EH (cell line): ENCODE results near the gene GHRL.

Source experiments
- DNase-seq: peaks from one replicate; pipeline ENCODE4 v3.0.0-alpha.2; 2015; ENCODE audit warnings: low read depth

Gene GHRL

DNA sequence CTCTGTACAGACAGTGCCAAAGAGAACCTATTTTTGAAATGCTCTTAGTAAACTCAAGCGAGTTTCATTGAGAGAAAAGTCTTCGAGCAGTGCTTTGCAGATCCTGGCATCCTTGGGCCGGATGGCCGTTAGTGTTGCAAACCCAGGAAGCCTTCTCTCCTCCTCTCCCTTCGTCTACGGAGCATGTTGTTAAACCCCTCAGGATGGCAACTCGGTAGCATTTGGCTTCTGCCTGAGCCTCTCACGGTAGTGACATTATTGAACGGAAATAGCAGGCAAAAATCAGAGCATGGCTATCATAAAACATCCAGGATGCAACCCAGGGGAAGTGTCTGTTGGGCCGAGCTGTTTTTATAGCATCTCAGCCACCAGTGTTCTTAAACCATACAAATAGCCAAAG, 34.8 kb upstream of the GHRL start:
- DNase-seq = no peak

DNA sequence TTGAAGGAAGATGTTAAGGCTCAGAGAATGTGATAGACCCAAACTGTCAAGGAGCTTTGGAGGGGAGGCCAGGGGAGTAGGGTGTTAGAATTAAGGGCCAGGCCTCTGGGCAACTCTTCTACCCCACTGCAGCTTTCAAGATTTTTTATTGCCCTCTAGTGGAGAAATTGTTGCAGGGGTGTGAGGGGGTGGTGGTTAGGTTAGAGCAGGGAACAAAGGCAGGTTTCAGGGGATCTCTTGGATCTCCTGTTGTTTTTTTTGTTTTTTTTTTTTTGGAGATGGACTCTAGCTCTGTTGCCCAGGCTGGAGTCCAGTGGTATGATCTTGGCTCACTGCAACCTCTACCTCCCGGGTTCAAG, 29.6 kb upstream of the GHRL start:
- no peak for DNase-seq

DNA sequence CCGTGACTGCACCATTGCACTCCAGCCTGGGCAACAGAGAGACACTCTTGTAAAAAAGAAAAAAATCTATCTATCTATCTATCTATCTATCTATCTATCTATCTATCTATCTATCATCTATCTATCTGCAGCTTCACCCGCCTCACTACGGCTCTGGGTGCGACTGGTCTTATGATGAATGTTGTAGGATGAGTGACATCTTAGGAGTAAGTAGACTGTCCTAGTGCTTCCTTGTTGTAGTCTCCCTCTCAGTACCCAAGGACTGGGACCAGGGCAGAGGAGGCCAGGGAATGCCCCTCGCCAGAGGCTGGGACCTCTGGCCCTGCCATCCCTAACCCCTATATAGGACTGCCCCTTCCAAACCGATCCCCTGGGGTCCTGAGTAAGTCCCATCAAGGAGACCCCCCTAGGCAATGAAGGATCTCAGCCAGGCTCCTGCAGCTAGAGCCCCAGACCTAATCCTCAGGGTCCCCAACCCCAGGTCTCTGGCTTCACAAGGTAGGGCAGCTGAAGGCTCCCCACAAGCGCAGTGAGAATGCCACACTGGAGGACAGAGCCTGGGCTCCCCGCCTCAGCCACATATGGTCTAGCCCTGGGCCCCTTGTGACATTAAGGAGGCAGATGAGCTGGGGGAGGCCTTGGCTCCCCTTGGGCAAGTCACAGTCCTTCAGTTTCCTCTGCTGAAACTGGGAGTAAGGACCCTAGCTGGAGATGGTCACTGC, 29.0 kb upstream of the GHRL start:
- no peak for DNase-seq

DNA sequence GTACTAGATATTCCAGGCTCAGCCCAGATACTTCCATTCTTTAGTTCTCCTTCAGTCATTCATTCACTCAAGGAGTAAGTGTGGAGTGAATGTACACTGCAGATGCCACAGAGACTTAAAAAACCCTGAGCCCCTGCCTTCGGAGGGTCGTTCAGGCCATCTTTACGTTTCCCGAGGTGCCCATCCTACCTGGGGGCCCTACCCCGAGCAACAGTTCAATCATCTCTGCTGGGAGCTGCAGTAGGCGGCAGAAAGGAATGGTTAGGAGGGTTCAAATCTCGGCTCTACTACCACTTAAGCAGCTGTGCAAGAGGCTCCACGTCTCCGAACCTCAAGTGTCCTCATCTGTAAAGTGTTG, 27.6 kb upstream of the GHRL start:
- peak; percentile 16 for DNase-seq

DNA sequence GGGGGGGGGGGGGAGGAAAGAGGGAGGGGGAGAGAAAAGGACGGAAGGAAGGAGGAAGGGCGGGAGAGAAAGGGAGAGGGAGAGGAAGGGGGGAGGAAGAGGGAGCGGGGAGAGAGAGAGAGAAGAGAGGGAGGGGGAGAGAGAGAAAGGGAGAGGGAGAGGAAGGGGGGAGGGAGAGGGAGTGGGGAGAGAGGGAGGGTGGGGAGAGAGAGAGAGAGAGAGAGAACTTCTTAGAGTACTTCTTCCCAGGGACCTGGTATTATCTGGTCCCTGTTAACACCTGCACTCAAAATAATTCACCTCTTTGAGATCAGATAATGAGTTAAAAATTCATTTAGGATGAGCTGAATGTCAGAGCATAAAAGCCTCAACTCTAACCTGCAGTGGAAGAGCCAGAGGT, 27.1 kb upstream of the GHRL start:
- peak; percentile 31 for DNase-seq

DNA sequence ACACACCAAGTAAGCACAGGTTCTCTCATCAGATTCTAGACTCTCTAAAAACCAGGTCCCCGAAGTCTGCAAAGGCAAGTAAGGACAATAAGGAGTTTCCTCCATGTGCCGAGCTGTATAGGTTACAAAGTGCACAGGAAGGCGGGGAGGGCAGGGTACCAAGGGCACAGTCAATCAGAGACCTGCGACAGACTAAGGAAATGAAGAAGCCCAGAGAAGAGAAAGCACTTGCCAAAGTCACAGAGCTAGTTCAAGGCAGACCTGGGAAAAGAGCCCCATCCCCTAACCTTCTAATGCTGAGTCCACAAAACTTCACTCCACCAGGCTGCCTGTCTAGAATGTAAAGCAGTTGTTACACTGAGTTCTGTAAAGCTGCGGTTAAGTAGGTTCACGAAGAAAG, 26.5 kb upstream of the GHRL start:
- DNase-seq = no peak

DNA sequence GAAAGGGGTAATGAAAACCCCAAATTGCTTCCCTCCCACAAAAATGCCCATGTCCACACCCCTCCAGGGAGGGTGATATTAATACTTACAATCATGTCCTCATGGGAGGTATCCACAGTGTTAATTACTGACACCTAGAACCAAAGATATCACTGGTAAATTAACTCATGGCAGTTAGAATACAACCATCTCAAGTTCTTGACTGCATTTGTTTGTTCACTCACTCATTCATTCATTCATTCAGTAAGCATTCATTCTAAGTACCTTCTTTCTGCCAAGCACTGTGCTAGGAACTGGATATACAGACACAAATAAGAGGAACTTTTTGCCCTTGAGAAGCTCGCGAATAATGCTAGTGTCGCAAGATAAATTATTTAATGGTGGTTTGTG, 25.2 kb upstream of the GHRL start:
- DNase-seq = no peak

DNA sequence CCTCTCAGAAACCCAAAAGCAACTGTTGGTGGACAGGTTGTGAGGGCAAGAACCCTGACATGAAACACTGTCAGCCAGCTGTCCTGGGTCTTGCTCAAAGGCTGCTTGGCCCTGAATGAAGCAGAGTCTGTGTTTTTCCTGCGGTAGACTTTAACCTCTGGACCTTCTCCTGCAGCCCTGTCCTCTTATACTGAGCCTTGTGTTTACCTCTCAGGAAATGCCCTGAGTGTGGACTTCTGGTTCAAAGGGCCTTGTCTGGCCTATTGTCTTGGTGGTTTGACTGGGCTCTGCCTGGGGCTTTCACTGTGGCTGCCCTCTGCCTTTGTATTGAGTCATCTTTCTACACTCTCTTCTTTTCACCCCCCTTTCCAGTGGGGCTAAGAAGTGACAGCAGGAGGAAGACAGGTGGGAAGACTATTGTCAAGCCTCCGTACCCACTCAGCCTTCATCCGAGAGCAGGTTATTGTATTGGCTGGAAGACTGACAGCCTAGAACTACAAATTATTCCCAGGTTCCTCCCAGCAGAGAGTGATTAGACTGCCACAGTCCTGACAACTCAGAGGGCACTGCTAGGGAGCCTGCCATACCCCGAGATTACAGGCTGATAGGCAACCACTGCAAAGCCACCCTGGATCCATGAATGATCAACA, 24.7 kb upstream of the GHRL start:
- DNase-seq = no peak

DNA sequence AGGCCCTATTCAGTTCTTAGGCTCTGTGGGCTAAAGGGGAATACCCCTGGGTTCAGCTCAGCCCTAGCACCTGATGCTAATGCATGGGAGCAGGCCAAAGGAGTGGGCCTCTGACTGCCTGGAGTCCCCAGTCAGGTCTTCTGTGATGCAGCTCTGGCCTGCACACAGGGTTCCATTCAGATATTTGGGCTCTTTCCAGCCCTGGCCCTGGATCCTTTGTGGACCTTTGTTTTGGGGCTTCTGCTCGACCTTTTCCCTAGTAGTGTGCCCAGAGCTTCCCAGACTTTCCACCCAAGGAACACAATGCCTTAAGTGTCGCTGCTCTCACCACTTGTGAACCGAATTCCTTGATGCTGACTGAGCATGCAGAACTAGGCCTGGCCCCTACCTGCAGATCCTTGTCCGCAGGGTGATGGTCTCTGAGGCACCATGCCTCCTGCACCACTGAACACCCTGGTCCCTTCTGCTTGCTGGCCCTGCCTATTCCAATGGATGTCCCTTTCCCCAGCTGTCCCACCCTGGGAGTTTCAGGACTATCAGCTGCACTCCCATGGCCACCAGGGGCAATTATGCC, 23.1 kb upstream of the GHRL start:
- DNase-seq = no peak

DNA sequence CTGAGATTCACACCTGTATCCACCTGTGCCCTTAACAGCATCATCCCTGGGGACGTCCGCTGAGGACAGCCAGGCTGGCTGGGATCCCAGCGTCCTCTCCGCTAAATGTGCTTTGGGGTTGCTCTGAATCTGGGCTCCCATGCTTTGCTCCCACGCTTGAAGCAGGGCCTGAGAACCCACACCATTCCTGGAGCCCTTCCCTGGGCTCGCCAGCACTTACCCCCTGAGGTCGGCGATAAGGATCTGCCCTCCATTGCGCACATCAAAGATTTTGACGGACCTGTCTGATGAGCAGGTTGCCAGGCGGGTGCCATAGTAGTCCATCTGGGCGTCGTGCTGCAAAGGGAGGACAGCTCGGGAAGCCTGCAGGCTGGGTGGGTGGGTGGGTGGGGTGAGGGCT, 22.4 kb upstream of the GHRL start:
- no peak for DNase-seq

DNA sequence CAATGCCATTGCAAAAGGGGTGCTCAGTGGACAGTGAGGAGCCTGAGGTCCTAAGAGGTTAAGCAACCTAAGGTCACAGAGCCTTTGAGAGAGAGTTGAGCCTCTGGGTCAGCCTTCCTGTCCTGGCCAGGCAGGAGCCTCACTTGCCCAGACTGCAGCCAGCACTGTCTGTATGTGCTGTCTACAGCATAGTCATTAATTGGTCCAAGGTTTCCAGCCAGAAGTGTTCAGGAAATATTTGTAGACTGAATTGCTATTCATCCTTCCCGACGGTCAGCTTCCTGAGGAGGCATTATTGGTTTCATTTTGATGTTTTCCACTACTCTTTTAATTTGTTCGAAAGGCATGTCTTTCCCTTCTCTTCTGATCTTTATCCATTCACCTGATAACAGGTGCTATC, 20.1 kb upstream of the GHRL start:
- DNase-seq = no peak

DNA sequence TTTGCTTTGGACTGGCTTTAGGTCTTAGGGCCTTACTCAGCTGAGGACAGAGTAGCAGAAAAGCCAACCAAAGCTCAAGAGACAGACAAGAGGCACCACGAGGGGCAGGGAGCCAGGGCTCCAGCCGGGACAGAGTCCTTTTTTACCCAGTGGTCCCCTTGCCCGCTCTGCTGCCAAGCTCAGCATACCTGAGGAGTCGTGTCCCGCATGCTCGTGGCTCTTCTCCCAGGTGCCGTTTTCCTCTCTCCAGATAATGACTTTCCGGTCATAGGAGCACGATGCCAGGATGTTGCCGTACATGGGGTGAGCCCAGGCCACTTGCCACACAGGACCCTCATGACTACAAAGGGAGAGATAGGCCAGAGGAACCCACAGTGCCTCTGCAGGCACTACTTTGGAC, 19.6 kb upstream of the GHRL start:
- no peak for DNase-seq

DNA sequence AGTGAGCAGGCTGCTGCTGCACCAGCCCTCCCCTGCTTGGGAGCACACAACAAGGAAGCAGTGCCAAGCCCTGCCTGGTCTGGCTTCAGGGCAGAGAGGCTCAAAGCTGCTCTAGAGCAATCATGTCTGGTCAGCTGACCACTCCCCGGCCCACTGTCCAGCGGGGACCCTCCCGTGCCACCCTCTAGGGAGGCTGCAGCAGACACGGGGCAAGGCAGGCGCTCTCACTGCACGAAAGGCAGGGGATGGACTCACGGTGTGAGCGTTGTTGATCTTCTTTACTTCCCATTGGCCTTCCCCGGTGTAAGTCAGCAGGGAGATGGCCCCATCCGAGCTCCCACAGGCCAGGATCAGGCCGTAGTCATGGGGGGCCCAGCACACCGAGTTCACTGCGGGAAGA, 19.0 kb upstream of the GHRL start:
- DNase-seq = no peak

DNA sequence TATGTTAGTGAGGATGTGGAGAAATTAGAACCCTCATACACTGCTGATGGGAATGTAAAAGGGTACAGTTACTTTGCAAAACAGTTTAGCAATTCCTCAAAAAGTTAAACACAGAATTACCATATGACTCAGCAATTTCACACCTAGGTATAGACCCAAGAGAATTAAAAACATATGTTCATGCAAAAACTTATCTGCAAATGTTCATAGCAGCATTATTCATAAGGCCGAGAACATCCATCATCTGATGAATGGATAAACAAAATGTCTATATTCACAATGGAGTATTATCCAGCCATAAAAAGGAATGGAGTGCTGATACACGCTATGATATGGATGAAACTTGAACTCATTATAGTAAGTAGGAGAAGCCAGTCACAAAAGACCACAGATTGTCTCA, 17.8 kb upstream of the GHRL start:
- peak; percentile 68 for DNase-seq

DNA sequence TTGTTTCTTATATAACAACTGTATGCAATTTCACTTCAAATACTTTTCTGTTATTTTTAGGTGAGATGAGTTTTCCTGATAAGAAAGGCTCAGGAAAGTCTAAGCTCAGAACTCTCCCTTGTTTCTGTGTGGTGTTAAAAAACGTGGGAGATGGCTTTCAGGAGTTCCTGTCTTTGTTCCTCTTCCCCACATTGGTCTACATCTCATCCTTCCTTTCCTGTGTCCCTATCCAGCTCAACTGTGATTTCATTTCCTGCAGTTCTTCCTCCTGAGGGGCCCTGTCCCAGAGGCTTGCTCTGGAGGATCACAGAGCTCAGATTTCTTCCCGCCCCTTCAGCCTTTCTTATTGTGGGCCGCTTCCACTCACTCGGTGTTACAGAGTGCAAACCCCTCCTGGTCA, 17.0 kb upstream of the GHRL start:
- no peak for DNase-seq

DNA sequence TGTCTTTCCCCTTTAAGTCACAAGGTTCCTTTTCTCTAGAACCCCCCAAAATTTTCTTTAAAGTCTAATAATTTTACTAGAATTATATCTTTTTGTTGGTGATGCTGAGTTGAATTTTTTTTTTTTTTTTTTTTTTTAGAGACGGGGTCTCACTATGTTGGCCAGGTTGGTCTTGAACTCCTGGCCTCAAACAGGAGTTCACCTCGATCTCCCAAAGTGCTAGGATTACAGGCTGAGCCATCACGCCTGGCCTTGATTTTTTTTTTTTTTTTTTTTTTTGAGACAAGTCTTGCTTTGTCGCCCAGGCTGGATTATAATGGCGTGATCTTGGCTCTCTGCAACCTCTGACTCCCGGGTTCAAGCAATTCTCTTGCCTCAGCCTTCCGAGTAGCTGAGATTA, 15.9 kb upstream of the GHRL start:
- no peak for DNase-seq

DNA sequence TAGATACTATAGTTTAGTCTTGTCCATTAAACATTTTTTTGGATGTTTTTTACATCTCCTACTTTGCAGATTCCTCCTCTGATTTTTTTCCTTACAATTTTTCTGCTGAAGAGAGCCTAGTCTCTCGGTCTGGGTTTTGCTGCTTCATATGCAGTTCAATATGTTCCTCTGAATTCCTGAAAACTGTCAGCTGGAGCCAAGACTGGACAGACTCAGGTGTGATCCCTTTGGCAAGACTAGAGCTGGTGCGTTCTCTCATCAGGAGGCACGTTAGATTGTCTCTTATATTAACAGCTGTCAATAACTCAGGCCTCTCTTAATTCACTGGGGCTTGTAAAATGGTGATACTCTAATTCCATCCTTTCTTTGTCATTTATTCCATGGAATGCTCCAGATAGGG, 13.4 kb upstream of the GHRL start:
- DNase-seq = no peak

DNA sequence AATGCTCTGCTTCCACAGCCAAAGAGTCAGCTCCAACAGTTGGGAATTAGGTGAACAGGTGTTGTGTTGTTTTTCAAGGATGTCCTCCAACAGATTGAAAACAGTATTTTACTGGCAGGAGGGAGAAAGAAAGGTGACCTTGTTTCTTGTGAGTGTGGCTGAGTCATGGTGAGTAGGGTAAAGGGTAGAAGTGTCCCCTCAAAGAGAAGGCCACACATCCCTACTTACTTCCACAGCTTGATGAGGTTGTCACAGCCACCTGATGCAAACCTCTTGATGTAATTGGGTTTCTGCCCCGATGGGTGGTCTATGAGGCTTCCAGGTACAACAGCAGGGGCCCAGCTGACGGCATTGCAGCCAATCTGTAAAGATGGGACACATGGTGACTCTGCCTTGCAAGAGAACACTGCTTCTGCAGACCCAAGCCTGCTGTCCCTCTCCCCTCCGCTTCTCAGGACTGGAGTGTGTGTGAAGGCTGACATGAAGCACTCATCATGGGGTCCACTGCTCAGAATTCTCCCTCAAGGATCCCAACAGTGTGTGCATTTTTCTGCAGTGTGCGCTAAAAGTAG, 12.7 kb upstream of the GHRL start:
- no peak for DNase-seq

DNA sequence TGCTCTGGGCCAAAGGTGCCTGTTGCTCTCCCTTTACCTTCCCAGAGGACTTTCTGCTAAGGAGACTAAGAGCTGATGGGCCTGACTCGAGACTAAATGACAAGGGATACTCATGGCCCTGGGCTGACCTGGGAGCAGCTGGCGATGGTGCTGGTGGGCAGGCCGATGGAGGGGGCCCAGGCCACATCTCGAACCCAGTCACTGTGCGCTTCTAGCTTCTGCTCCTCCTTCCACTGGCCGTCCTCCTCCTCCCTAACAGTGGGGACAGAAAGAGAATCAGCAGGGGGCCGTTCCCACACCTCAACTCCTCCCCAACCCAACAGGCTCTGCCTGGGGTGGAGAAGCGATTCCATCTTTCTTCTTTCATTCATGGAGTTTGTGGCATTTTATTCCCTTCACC, 12.2 kb upstream of the GHRL start:
- no peak for DNase-seq

DNA sequence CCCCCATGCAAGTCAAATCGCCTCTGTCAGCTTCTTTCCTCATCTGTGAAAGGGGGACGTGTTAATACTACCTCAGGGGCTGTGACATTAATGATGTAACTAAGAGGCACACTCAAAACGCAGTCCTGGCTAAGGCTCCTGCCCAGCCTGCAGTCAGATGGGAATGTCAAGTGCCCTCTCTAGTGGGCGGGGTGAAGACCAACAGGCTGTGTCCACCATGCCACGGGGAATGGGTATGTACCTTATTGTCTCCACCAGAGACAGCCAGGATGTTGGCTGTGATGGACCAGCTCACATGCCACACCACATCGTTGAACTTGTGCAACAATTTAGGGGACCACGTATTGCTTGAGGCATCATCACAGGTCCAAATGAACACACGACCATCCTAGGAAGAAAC, 11.0 kb upstream of the GHRL start:
- DNase-seq = no peak

DNA sequence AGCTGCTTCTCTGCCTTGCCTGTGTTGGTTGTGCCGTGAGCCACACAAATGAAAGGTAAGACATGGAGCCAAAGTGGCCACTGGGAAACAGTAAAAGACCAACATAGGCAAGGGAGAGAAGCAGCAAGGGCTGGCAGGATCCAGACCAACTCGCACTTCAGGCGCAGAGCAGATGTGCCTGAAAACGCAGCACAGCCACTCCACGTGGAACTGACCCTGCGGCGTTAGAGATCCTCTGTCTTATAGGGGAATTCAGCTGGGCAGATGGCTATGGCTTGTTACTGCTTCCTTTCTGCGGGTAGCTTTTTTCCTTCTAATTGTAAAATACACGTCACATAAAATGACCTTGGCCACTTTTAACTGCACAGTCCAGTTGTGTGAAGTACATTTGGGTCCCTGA, 10.4 kb upstream of the GHRL start:
- DNase-seq = no peak

DNA sequence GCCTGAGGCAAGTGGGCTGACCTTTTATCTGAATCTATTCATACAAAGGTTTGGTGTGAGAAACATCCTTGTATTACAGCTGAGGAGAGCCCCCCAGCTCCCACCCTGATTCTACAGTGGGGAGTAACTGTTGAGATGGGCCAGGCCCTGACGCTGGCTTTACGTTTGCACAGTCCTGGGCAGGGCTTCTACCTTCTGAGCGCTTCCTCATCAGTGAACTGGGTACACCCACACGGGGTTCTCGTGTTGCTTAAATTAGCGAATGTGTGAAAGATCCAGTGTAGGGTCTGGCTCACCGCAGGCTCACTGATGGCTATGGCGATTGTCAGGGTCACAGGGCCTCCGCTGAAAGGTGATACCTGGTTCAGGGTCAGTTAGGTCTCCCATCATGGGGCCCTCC, 7.3 kb upstream of the GHRL start:
- no peak for DNase-seq

DNA sequence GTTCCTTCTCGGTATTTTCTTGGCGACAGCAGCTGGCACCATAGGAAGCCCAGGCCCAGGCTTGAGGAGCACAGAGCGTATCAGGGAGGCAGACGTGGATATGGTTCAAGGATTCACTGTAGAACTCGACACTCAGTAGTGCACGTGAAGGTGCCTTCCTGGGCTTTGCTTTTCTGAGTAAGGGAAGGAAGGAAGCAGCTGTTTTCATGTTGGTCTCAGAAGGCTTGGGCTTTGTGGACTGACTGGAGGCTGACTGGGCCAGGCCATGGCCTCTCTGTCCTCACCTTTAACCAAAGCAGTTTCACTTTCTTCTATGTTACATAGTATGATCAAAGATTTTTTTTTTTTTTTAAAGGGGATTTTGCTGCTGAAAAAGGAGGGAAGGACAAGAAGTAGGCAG, 6.9 kb upstream of the GHRL start:
- DNase-seq = no peak

DNA sequence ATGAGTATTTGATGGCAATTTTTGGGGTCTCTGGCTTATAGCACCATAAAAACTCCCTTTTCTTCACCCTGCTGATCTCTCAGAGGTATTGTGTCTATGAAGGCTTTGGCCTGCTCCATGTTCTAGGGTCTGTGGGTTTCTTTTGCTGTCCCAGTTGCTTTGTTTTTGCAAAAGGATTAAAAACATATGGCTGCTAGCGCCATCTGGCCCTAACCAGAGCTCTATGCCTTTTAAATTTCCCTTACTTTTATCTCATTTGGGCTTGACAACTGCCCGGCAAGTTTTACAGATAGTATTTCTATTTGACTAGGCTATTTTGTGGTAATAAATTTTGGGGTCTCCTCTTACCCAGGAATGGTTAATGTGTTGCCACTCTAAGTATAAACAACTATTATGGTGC, 6.4 kb upstream of the GHRL start:
- DNase-seq = peak; percentile 16
